WERI-Rb-1 (cell line): ENCODE data around the gene AFDN.

ENCODE experiments used
- DNase-seq: peaks from one replicate; pipeline ENCODE4 v3.0.0-alpha.2; 2020
- H3K27ac ChIP-seq: fragments of 250-450 bp; sonication (Bioruptor Pico); 2 replicates; pipeline ENCODE4 v1.5.1; 2020; ENCODE audit warnings: mild to moderate bottlenecking, moderate library complexity
- H3K27me3 ChIP-seq: fragments of 250-450 bp; sonication (Bioruptor Pico); 2 replicates; pipeline ENCODE4 v1.5.1; 2021; ENCODE audit warnings: mild to moderate bottlenecking, low read depth, moderate library complexity; ENCODE audit not compliant: insufficient read depth, severe bottlenecking
- H3K36me3 ChIP-seq: fragments of 250-450 bp; sonication (Bioruptor Pico); 2 replicates; pipeline ENCODE4 v1.5.1; 2020; ENCODE audit warnings: mild to moderate bottlenecking, moderate library complexity
- H3K4me3 ChIP-seq: 2 replicates; pipeline ENCODE4 v1.5.1; 2011; ENCODE audit warnings: low read depth, mild to moderate bottlenecking, control low read depth, low read length
- H3K9me3 ChIP-seq: fragments of 250-450 bp; sonication (Bioruptor Pico); 2 replicates; pipeline ENCODE4 v1.5.1; 2021; ENCODE audit warnings: mild to moderate bottlenecking, moderate library complexity; ENCODE audit not compliant: severe bottlenecking
- CTCF ChIP-seq: IDR thresholded peaks from 2 replicates; pipeline ENCODE4 v1.5.1; 2011; ENCODE audit warnings: low read depth, mild to moderate bottlenecking, control low read depth, inconsistent platforms, low read length

Gene AFDN

GRCh38 chr6:167937948-167938911, 111.5 kb downstream of the AFDN start:
- Histone ChIP-seq H3K9me3 (no peaks in the 10 kb centered on the region), H3K27me3 (no peaks in the 10 kb centered on the region), H3K27ac (no peak overlapping the region), H3K4me3 (no peak overlapping the region), H3K36me3 (peaks cover 7% of the 10 kb centered on the region)
- TF ChIP-seq CTCF: no peak
- DNase-seq: no peak

GRCh38 chr6:167941822-167942221, 115.1 kb downstream of the AFDN start:
- no peak overlapping the region for H3K27ac ChIP-seq
- DNase-seq: no peak
- H3K9me3 ChIP-seq: no peaks in the 10 kb centered on the region
- no peak for TF ChIP-seq CTCF
- no peak overlapping the region for H3K4me3 ChIP-seq
- H3K36me3 ChIP-seq: peaks cover 35% of the 10 kb centered on the region
- H3K27me3 ChIP-seq: no peaks in the 10 kb centered on the region

- no peak for DNase-seq
- Histone ChIP-seq H3K4me3 (no peak overlapping the region), H3K9me3 (no peaks in the 10 kb centered on the region), H3K27ac (no peak overlapping the region), H3K27me3 (no peaks in the 10 kb centered on the region), H3K36me3 (peaks cover 57% of the 10 kb centered on the region)
- TF ChIP-seq CTCF: no peak
Observed at GRCh38 chr6:167944130-167944529, 117.4 kb downstream of the AFDN start.

- Histone ChIP-seq H3K4me3 (no peak overlapping the region), H3K36me3 (peaks cover 73% of the 10 kb centered on the region), H3K27ac (no peak overlapping the region), H3K9me3 (no peaks in the 10 kb centered on the region), H3K27me3 (no peaks in the 10 kb centered on the region)
- no peak for DNase-seq
- no peak for TF ChIP-seq CTCF
Observed at GRCh38 chr6:167946007-167946406, 119.3 kb downstream of the AFDN start.

GRCh38 chr6:167946604-167947003, 119.9 kb downstream of the AFDN start:
- TF ChIP-seq CTCF: no peak

More at GRCh38 chr6:167946604-167947003, 119.9 kb downstream of the AFDN start:
- H3K27me3 ChIP-seq: no peaks in the 10 kb centered on the region
- no peak overlapping the region for H3K4me3 ChIP-seq
- no peaks in the 10 kb centered on the region for H3K9me3 ChIP-seq
- H3K27ac ChIP-seq: no peak overlapping the region
- H3K36me3 ChIP-seq: peaks cover 78% of the 10 kb centered on the region
- no peak for DNase-seq
